Measurements from ENCODE around the gene CCDC178. TPM values are rescaled to one million over a fixed set of nuclear protein-coding genes. Genes with fewer than 3 reads are reported as not detected.

CCDC178 gene
- total and polyA plus RNA-seq, 2 of the 4 experiments (the other 2 are of a cell fraction) = not detected

GRCh38 chr18:33356735-33357134 is 83.8 kb downstream of the CCDC178 start:
- H3K79me1 ChIP-seq (ENCODE audit: low read depth in 1 of 2, low read length in 2 of 2) = no peaks in the 10 kb centered on the region
- H2BK15ac ChIP-seq (ENCODE audit: low read depth, low read length) = no peak overlapping the region
- no peak overlapping the region for H4K8ac ChIP-seq (ENCODE audit: low read depth in 2 of 2, low read length in 2 of 2)
- H2BK5ac ChIP-seq (ENCODE audit: low read depth, low read length, poor library complexity, severe bottlenecking) = no peak overlapping the region
- no peak overlapping the region for H3K4me2 ChIP-seq (ENCODE audit: low read depth, low read length)
- no peak overlapping the region for H3K4me3 ChIP-seq (ENCODE audit: insufficient read depth, low read depth, low read length)
- H3K4ac ChIP-seq (ENCODE audit: low read depth, low read length) = no peak overlapping the region
- no peak overlapping the region for H2AFZ ChIP-seq (replicated peaks; ENCODE audit: low read length, poor library complexity)
- H2AK9ac ChIP-seq (replicated peaks; ENCODE audit: low read depth, low read length, poor library complexity) = no peak overlapping the region
- H3K14ac ChIP-seq (replicated peaks; ENCODE audit: low read depth, low read length) = no peak overlapping the region
- in situ Hi-C loops (cut with MboI; ENCODE audit: low sequenced_read_pairs) = no loop called here
- no TSS peak for BruUV-seq (replicated peaks)
- H3K9me1 ChIP-seq (ENCODE audit: insufficient read depth, low read length) = no peaks in the 10 kb centered on the region
- no peak overlapping the region for H2BK20ac ChIP-seq (ENCODE audit: low read depth, low read length)
- H3K9me3 ChIP-seq (ENCODE audit: control insufficient read depth, insufficient read depth, low read length) = no peaks in the 10 kb centered on the region
- DNase-seq = no peak
- H4K20me1 ChIP-seq (ENCODE audit: insufficient read depth, low read length) = no peaks in the 10 kb centered on the region
- H3K56ac ChIP-seq (ENCODE audit: extremely low read depth, insufficient read depth, low read length) = no peak overlapping the region
- no peaks in the 10 kb centered on the region for H3K27me3 ChIP-seq (ENCODE audit: control insufficient read depth, insufficient read depth, low read length)
- H4K91ac ChIP-seq (ENCODE audit: insufficient read depth, low read depth, low read length) = no peak overlapping the region
- H3K18ac ChIP-seq (ENCODE audit: low read depth, low read length) = no peak overlapping the region
- H4K5ac ChIP-seq (ENCODE audit: low read depth, low read length) = no peak overlapping the region
- intact Hi-C loops (cut with micrococcal nuclease) = no loop called here
- no peak overlapping the region for H3K27ac ChIP-seq (ENCODE audit: insufficient read depth, low read length)
- no peak overlapping the region for H3K23ac ChIP-seq (ENCODE audit: low read depth, low read length)
- no peaks in the 10 kb centered on the region for H3K4me1 ChIP-seq (ENCODE audit: control insufficient read depth, insufficient read depth, low read length)
- no CpG with 5 or more reads among the region's 1 CpG for WGBS, 2 experiments (ENCODE audit: extremely low coverage in 2 of 2, insufficient read length in 1 of 2)
- H2AK5ac ChIP-seq (ENCODE audit: low read depth, low read length) = no peak overlapping the region
- H3K36me3 ChIP-seq (ENCODE audit: control insufficient read depth, insufficient read depth, low read length) = no peaks in the 10 kb centered on the region
- POLR2A ChIA-PET (ENCODE audit: unreplicated experiment) = no interaction called here
- CTCF ChIA-PET = interaction anchor here (0.7 kb wide), 1 partner anchor 112 kb away, joined by 3 read pairs; no protein-coding TSS in a partner anchor
- no peak for ATAC-seq (ENCODE audit: low read depth)
- dilution Hi-C loops (cut with HindIII; ENCODE audit: low sequenced_read_pairs, unreplicated experiment) = no loop called here
- H2BK120ac ChIP-seq (ENCODE audit: low read depth, low read length) = no peak overlapping the region
- H3K9ac ChIP-seq (ENCODE audit: low read depth, low read length) = no peak overlapping the region
- no peak for TF ChIP-seq BHLHE40 (IDR thresholded peaks at IDR 0.05; ENCODE audit: low read depth, low read length)
- TF ChIP-seq CEBPB (IDR thresholded peaks at IDR 0.05; ENCODE audit: low read depth, low read length) = no peak
- no peak for TF ChIP-seq SMC3 (IDR thresholded peaks at IDR 0.05; ENCODE audit: low read depth, low read length)
- no peak for TF ChIP-seq MAZ (IDR thresholded peaks at IDR 0.05; ENCODE audit: borderline replicate concordance, low read depth, low read length)
- no peak for TF ChIP-seq RAD21 (IDR thresholded peaks at IDR 0.05; ENCODE audit: low read length)
- no peak for TF ChIP-seq POLR2A (IDR thresholded peaks at IDR 0.05; ENCODE audit: low read depth, low read length)
- TF ChIP-seq MXI1 (IDR thresholded peaks at IDR 0.05; ENCODE audit: borderline replicate concordance, low read depth, low read length) = no peak
- no peak for TF ChIP-seq CHD1 (IDR thresholded peaks at IDR 0.05; ENCODE audit: low read depth, low read length)
